Upper lobe of left lung (tissue), 6 donors: ENCODE results near the gene GNB1L. TPM values are rescaled to one million over a fixed set of nuclear protein-coding genes. Genes with fewer than 3 reads are reported as not detected.

Experiments
- ATAC-seq, 2 donors: fragments of 200-7000 bp; cut with Tn5 transposase; one replicate each; pipeline ENCODE4 v1.9.1; 2022; ENCODE audit warnings: mild to moderate bottlenecking in 2 of 2, moderate library complexity in 2 of 2; ENCODE audit not compliant: low FRiP score in 2 of 2
- DNase-seq, 2 donors: peaks; one replicate each; pipeline ENCODE4 v3.0.0-alpha.2; 2019 to 2020
- H3K27ac ChIP-seq, 4 donors: fragments of 200-600 bp; sonication (generic); one replicate each; pipeline ENCODE4 v1.5.1; 2016 to 2019
- H3K27me3 ChIP-seq, 4 donors: fragments of 200-600 bp; sonication (generic); one replicate each; pipeline ENCODE4 v1.5.1; 2017 to 2019
- H3K36me3 ChIP-seq, 4 donors: fragments of 200-600 bp; sonication (generic); one replicate each; pipeline ENCODE4 v1.5.1; 2016 to 2019
- H3K4me1 ChIP-seq, 4 donors: fragments of 200-600 bp; sonication (generic); one replicate each; pipeline ENCODE4 v1.5.1; 2018 to 2019
- H3K4me3 ChIP-seq, 4 donors: fragments of 200-600 bp; sonication (generic); one replicate each; pipeline ENCODE4 v1.5.1; 2017 to 2019; ENCODE audit warnings: mild to moderate bottlenecking in 2 of 4, moderate library complexity in 1 of 4
- H3K9me3 ChIP-seq, 4 donors: fragments of 200-600 bp; sonication (generic); one replicate each; pipeline ENCODE4 v1.5.1; 2018 to 2019
- EP300 ChIP-seq, 4 donors: sonication (generic); formaldehyde crosslinking; IDR thresholded peaks; one replicate each; pipeline ENCODE4 v1.5.1; 2017; ENCODE audit warnings: antibody characterized with exemption in 4 of 4, control low read depth in 2 of 4
- POLR2A ChIP-seq, 4 donors: fragments of 450-650 bp; IDR thresholded peaks; one replicate each; pipeline ENCODE4 v1.5.1; 2016 to 2017; ENCODE audit warnings: antibody characterized with exemption in 4 of 4, mild to moderate bottlenecking in 2 of 4
- POLR2AphosphoS5 ChIP-seq, 2 donors: sonication (generic); formaldehyde crosslinking; IDR thresholded peaks; one replicate each; pipeline ENCODE4 v1.5.1; 2017; ENCODE audit warnings: antibody characterized with exemption in 2 of 2
- WGBS, 2 donors: methylation state at CpG; one replicate each; pipeline ENCODE4 v1.1.5; 2017 to 2018; 5-methylcytosine and 5-hydroxymethylcytosine counted together
- total RNA-seq, 6 donors: library from RNA; depleted of rRNA in 4 of 6; stranded (reverse); fragments of >200 nt in 4 of 6; gene quantifications; one replicate each; pipeline versions ENCODE4 v1.1.0 to v1.2.1, GENCODE V29; 2016 to 2021
- TF ChIP-seq, protein P1 (sequence below), 6 experiments: fragments of 450-650 bp in 4 of 6; fragments of 200-600 bp in 2 of 6; sonication (generic) in 2 of 6; IDR thresholded peaks; one replicate each; pipeline ENCODE4 v1.5.1; 2016 to 2019; ENCODE audit warnings: antibody characterized with exemption in 6 of 6
- donor health status: DM: no; HTN: no; CAD: no; lungs with moderate emphysema.
- donor health status: DM: no; HTN: yes; CAD: no; lungs with severe emphysema.

The GNB1L gene
- total RNA-seq, 6 donors from 2014 or later: 0.78 to 11.1 (median 6.8) TPM

GRCh38 chr22:19879246-19879570 is 24.5 kb upstream of the GNB1L start:
- peaks cover 0 to 10% (median 6%) of the 10 kb centered on the region in 4 donors for H3K36me3 ChIP-seq
- H3K4me3 ChIP-seq: no peak overlapping the region
- WGBS, 2 donors: 94 to 99% methylated on average over 8 to 13 of the region's 13 CpGs
- no peak for ATAC-seq
- H3K9me3 ChIP-seq: no peaks in the 10 kb centered on the region
- H3K27me3 ChIP-seq: no peaks in the 10 kb centered on the region
- H3K4me1 ChIP-seq: peaks cover 32 to 58% (median 40%) of the 10 kb centered on the region in 4 donors
- DNase-seq: peak in 1 of 2 donors; percentile 69
- H3K27ac ChIP-seq: no peak overlapping the region
- TF ChIP-seq POLR2A (IDR thresholded peaks at IDR 0.05): no peak
- TF ChIP-seq, protein P1, sequence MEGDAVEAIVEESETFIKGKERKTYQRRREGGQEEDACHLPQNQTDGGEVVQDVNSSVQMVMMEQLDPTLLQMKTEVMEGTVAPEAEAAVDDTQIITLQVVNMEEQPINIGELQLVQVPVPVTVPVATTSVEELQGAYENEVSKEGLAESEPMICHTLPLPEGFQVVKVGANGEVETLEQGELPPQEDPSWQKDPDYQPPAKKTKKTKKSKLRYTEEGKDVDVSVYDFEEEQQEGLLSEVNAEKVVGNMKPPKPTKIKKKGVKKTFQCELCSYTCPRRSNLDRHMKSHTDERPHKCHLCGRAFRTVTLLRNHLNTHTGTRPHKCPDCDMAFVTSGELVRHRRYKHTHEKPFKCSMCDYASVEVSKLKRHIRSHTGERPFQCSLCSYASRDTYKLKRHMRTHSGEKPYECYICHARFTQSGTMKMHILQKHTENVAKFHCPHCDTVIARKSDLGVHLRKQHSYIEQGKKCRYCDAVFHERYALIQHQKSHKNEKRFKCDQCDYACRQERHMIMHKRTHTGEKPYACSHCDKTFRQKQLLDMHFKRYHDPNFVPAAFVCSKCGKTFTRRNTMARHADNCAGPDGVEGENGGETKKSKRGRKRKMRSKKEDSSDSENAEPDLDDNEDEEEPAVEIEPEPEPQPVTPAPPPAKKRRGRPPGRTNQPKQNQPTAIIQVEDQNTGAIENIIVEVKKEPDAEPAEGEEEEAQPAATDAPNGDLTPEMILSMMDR (IDR thresholded peaks at IDR 0.05): no peak
- TF ChIP-seq POLR2AphosphoS5 (IDR thresholded peaks at IDR 0.05): no peak
- no peak for TF ChIP-seq EP300 (IDR thresholded peaks at IDR 0.05)

DNA sequence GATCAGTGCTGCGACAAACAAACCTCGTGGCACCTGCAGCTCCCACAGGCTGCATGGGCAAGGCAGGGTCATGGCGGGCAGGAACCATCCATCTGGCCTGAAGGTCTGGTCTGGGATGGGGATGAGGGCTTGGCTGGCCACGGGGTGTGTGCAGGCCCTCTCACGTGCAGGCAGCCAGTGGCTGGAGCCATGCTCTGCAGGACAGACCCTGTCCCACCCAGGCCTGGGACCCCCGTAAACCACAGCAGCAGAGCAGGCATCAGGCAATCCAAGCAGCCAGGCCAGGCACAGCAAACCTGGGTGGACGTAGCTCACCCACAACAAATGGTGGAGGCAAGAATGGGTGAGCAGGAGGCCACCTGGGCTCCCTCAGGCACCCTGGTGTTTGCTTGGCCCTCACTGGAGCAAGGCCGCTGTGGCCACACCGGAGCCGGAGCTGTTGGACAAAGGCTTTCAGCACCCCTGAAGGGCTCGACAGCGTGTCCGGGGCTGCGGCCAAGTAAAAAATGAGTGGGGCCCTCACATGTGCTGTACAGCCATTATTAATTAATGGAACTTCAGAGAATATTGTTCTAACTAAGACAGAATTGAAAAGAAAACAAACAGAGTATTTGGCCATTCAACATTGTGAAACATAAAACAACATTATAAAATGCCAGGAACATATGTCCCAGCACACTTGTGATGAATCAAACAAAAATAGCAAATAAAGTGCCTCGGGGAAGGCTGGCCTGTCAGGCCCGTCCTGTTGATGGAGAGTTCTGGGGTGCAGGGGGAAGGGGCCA is 24.0 kb upstream of the GNB1L start:
- 93% methylated on average over 12 to 14 of the region's 16 CpGs for WGBS, 2 donors
- peaks cover 38 to 64% (median 44%) of the 10 kb centered on the region in 4 donors for H3K4me1 ChIP-seq
- no peak for TF ChIP-seq POLR2A (IDR thresholded peaks at IDR 0.05)
- TF ChIP-seq, protein P1 (IDR thresholded peaks at IDR 0.05): no peak
- TF ChIP-seq EP300 (IDR thresholded peaks at IDR 0.05): no peak
- TF ChIP-seq POLR2AphosphoS5 (IDR thresholded peaks at IDR 0.05): no peak
- peaks cover 0 to 10% (median 6%) of the 10 kb centered on the region in 4 donors for H3K36me3 ChIP-seq
- DNase-seq: peak in 1 of 2 donors; percentile 72
- H3K4me3 ChIP-seq: no peak overlapping the region
- ATAC-seq: no peak
- no peaks in the 10 kb centered on the region for H3K9me3 ChIP-seq
- H3K27ac ChIP-seq: no peak overlapping the region
- no peaks in the 10 kb centered on the region for H3K27me3 ChIP-seq

DNA sequence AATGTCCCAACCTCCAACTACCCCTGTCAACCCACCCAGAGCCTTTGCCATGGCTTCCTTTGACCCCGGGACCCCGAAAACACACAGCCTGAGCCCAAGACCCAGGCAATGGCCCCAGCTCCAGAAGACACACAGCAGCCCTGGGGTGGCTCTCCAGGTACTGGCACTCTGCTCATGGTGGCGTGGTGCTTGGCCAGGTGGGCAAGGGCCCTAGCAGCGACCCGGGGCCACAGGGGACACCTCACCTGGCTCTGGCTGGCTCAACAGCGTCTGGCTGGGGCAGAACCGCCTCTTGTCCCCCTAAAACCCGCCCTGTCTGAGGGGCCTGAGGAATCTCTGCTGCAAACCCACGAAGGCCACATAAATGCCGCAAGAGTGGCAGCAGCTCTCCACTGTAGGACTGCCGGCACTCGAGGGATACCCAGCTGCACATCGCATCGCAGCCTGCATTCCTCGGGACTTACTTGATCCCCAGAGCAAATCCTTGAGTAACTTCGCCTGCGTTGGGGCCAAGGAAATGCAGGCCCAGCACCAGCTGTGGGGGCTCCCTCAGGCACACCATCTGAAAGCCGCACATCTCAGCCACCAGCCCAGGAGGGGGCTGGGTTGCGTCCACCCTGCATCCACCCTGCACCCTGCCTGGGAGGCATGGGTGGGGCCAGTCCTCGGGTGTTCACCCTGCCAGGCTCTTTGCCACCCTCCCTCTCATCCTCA is 23.1 kb upstream of the GNB1L start:
- Histone ChIP-seq H3K4me3 (no peak overlapping the region), H3K36me3 (peaks cover 0 to 10% (median 3%) of the 10 kb centered on the region in 4 donors), H3K4me1 (peaks cover 43 to 71% (median 44%) of the 10 kb centered on the region in 4 donors), H3K27me3 (no peaks in the 10 kb centered on the region), H3K27ac (no peak overlapping the region), H3K9me3 (no peaks in the 10 kb centered on the region)
- no peak for ATAC-seq
- peak; percentile 17 to 62 for DNase-seq
- TF ChIP-seq POLR2A (IDR thresholded peaks at IDR 0.05) (no peak), POLR2AphosphoS5 (IDR thresholded peaks at IDR 0.05) (no peak), EP300 (IDR thresholded peaks at IDR 0.05) (no peak)
- TF ChIP-seq, protein P1 (IDR thresholded peaks at IDR 0.05): no peak
- 96 to 99% methylated on average over 11 to 20 of the region's 20 CpGs for whole genome bisulfite sequencing, 2 donors

- no peak for TF ChIP-seq POLR2A (IDR thresholded peaks at IDR 0.05)
- TF ChIP-seq POLR2AphosphoS5 (IDR thresholded peaks at IDR 0.05): no peak
- no peak for TF ChIP-seq EP300 (IDR thresholded peaks at IDR 0.05)
- TF ChIP-seq, protein P1 (IDR thresholded peaks at IDR 0.05): no peak
- no peaks in the 10 kb centered on the region for H3K27me3 ChIP-seq
- H3K9me3 ChIP-seq: no peaks in the 10 kb centered on the region
- no peak overlapping the region for H3K27ac ChIP-seq
- H3K36me3 ChIP-seq: peaks cover 0 to 10% (median 1%) of the 10 kb centered on the region in 4 donors
- ATAC-seq (no peak), DNase-seq (peak; percentile 18 to 70)
- 94 to 100% methylated on average over 2 to 12 of the region's 18 CpGs for WGBS, 2 donors
- H3K4me1 ChIP-seq: peaks cover 43 to 64% (median 43%) of the 10 kb centered on the region in 4 donors
- no peak overlapping the region for H3K4me3 ChIP-seq
Observed at GRCh38 chr22:19876941-19877625, 22.4 kb upstream of the GNB1L start.
